Hepatocyte (in vitro differentiated cells): Measurements from ENCODE around the gene ITPKB. TPM values are rescaled to one million over a fixed set of nuclear protein-coding genes. Genes with fewer than 3 reads are reported as not detected.
A peak's percentile ranks its signal among the peaks of the same experiment; 100 is the strongest.

ENCODE experiments used
- DNase-seq: peaks from one replicate; pipeline ENCODE4 v3.0.0-alpha.2; 2016; ENCODE audit warnings: low spot score
- H2AFZ ChIP-seq: fragments of 200-600 bp; sonication (generic); 2 replicates; pipeline ENCODE4 v1.6.0; 2016; ENCODE audit warnings: antibody characterized with exemption, mild to moderate bottlenecking
- H3K27ac ChIP-seq: fragments of 200-600 bp; sonication (generic); 2 replicates; pipeline ENCODE4 v1.5.1; 2016; ENCODE audit warnings: mild to moderate bottlenecking
- H3K27me3 ChIP-seq: fragments of 200-600 bp; sonication (generic); 2 replicates; pipeline ENCODE4 v1.6.1; 2016
- H3K36me3 ChIP-seq: fragments of 200-600 bp; sonication (generic); replicated peaks from 2 replicates; pipeline ENCODE4 v1.5.1; 2016; ENCODE audit warnings: low read depth; ENCODE audit not compliant: insufficient read depth
- H3K4me1 ChIP-seq: fragments of 200-600 bp; sonication (generic); 2 replicates; pipeline ENCODE4 v1.5.1; 2016; ENCODE audit warnings: mild to moderate bottlenecking, moderate library complexity; ENCODE audit not compliant: insufficient read depth
- H3K4me2 ChIP-seq: fragments of 200-600 bp; sonication (generic); 2 replicates; pipeline ENCODE4 v1.6.0; 2016
- H3K4me3 ChIP-seq: fragments of 200-600 bp; sonication (generic); 2 replicates; pipeline ENCODE4 v1.5.1; 2016; ENCODE audit warnings: mild to moderate bottlenecking
- H3K79me2 ChIP-seq: fragments of 200-600 bp; sonication (generic); 2 replicates; pipeline ENCODE4 v1.6.0; 2017; ENCODE audit warnings: mild to moderate bottlenecking
- H3K9me2 ChIP-seq: fragments of 200-600 bp; sonication (generic); replicated peaks from 2 replicates; pipeline ENCODE4 v1.6.0; 2017; ENCODE audit warnings: mild to moderate bottlenecking; ENCODE audit not compliant: insufficient read depth
- H3K9me3 ChIP-seq: fragments of 200-600 bp; sonication (generic); 2 replicates; pipeline ENCODE4 v1.5.1; 2016; ENCODE audit warnings: low read depth, mild to moderate bottlenecking
- H4K20me1 ChIP-seq: fragments of 200-600 bp; sonication (generic); 2 replicates; pipeline ENCODE4 v1.6.0; 2016; ENCODE audit warnings: mild to moderate bottlenecking; ENCODE audit not compliant: insufficient read depth, poor library complexity, severe bottlenecking
- CTCF ChIP-seq: fragments of 200-600 bp; sonication (generic); IDR thresholded peaks from 2 replicates; pipeline ENCODE4 v1.5.1; 2016; ENCODE audit warnings: antibody characterized with exemption, mild to moderate bottlenecking; ENCODE audit not compliant: poor library complexity
- EZH2 ChIP-seq: fragments of 200-600 bp; sonication (generic); IDR thresholded peaks from 2 replicates; pipeline ENCODE4 v1.6.1; 2016; ENCODE audit warnings: antibody characterized with exemption, mild to moderate bottlenecking, borderline replicate concordance
- EZH2phosphoT487 ChIP-seq: fragments of 200-600 bp; sonication (generic); IDR thresholded peaks from one replicate; pipeline ENCODE4 v1.6.1; 2018; ENCODE audit warnings: antibody characterized with exemption, mild to moderate bottlenecking, low read depth, moderate library complexity; ENCODE audit not compliant: unreplicated experiment, severe bottlenecking
- WGBS: methylation state at CpG from one replicate; pipeline ENCODE4 v1.1.6; 2016; ENCODE audit warnings: low lambda C conversion rate; ENCODE audit errors: missing lambda C conversion rate; 5-methylcytosine and 5-hydroxymethylcytosine counted together
- polyA plus RNA-seq: library from polyadenylated mRNA; unstranded; fragments of >200 nt; fragmentation: Nextera tagmentation; extraction: Ambion mirVana; gene quantifications from 2 replicates; pipeline ENCODE4 v1.2.1, GENCODE V29; 2016
- total RNA-seq: library from RNA; depleted of rRNA; stranded (reverse); fragments of >200 nt; gene quantifications from 2 replicates; pipeline ENCODE4 v1.2.3, GENCODE V29; 2014

ITPKB gene
- total and polyA plus RNA-seq, 2 experiments from 2014 or later: 11.0 to 13.8 TPM

- Histone ChIP-seq H3K4me1 (peaks cover 34% of the 10 kb centered on the region), H3K4me3 (no peak overlapping the region), H3K27me3 (no peaks in the 10 kb centered on the region), H4K20me1 (no peaks in the 10 kb centered on the region), H3K9me3 (no peaks in the 10 kb centered on the region), H2AFZ (no peak overlapping the region), H3K4me2 (peak overlapping the region; percentile 57), H3K36me3 (no peaks in the 10 kb centered on the region), H3K79me2 (peaks cover 3% of the 10 kb centered on the region), H3K27ac (peak overlapping the region; percentile 89), H3K9me2 (no peaks in the 10 kb centered on the region)
- no peak for DNase-seq
- no peak for TF ChIP-seq CTCF
- TF ChIP-seq EZH2: no peak
- 92% methylated on average over 7 of the region's 7 CpGs for WGBS
Observed at GRCh38 chr1:226663327-226663704, 75.8 kb downstream of the ITPKB start.

- no peak for TF ChIP-seq EZH2
- H3K27me3 ChIP-seq: no peaks in the 10 kb centered on the region
- H3K4me1 ChIP-seq: peaks cover 34% of the 10 kb centered on the region
Observed at GRCh38 chr1:226662642-226663326, 76.3 kb downstream of the ITPKB start.

GRCh38 chr1:226661965-226662364 is 77.1 kb downstream of the ITPKB start:
- no peak overlapping the region for H2AFZ ChIP-seq

More at GRCh38 chr1:226662642-226663326, 76.3 kb downstream of the ITPKB start:
- WGBS: 52% methylated on average over 12 of the region's 13 CpGs
- no peak overlapping the region for H2AFZ ChIP-seq
- peak; percentile 82 for DNase-seq
- no peaks in the 10 kb centered on the region for H3K9me2 ChIP-seq
- H3K36me3 ChIP-seq: no peaks in the 10 kb centered on the region
- no peaks in the 10 kb centered on the region for H4K20me1 ChIP-seq
- H3K27ac ChIP-seq: peak overlapping the region; percentile 89
- H3K4me2 ChIP-seq: peak overlapping the region; percentile 57
- H3K4me3 ChIP-seq: no peak overlapping the region
- no peaks in the 10 kb centered on the region for H3K9me3 ChIP-seq
- peaks cover 3% of the 10 kb centered on the region for H3K79me2 ChIP-seq

GRCh38 chr1:226661271-226661670 is 77.8 kb downstream of the ITPKB start:
- H3K27me3 ChIP-seq: no peaks in the 10 kb centered on the region
- TF ChIP-seq EZH2: no peak
- no peak for TF ChIP-seq EZH2phosphoT487
- no peak for TF ChIP-seq CTCF
- peak overlapping the region; percentile 89 for H3K27ac ChIP-seq
- H3K79me2 ChIP-seq: peaks cover 3% of the 10 kb centered on the region
- no peak for DNase-seq
- no peak overlapping the region for H3K4me3 ChIP-seq
- H3K9me3 ChIP-seq: no peaks in the 10 kb centered on the region
- H3K4me2 ChIP-seq: no peak overlapping the region
- no peaks in the 10 kb centered on the region for H4K20me1 ChIP-seq
- H3K9me2 ChIP-seq: no peaks in the 10 kb centered on the region
- H3K36me3 ChIP-seq: no peaks in the 10 kb centered on the region
- peaks cover 39% of the 10 kb centered on the region for H3K4me1 ChIP-seq
- H2AFZ ChIP-seq: no peak overlapping the region
- WGBS: 97% methylated on average over 2 of the region's 2 CpGs

More at GRCh38 chr1:226661965-226662364, 77.1 kb downstream of the ITPKB start:
- no peaks in the 10 kb centered on the region for H3K36me3 ChIP-seq
- H3K4me3 ChIP-seq: no peak overlapping the region
- H3K9me2 ChIP-seq: no peaks in the 10 kb centered on the region
- peaks cover 34% of the 10 kb centered on the region for H3K4me1 ChIP-seq
- no peaks in the 10 kb centered on the region for H3K9me3 ChIP-seq
- H4K20me1 ChIP-seq: no peaks in the 10 kb centered on the region
- TF ChIP-seq EZH2phosphoT487 (no peak), CTCF (no peak), EZH2 (no peak)
- H3K27me3 ChIP-seq: no peaks in the 10 kb centered on the region
- no peak for DNase-seq
- H3K79me2 ChIP-seq: peaks cover 3% of the 10 kb centered on the region
- no peak overlapping the region for H3K4me2 ChIP-seq
- WGBS: 19% methylated on average over 6 of the region's 6 CpGs
- H3K27ac ChIP-seq: peak overlapping the region; percentile 89
